IPS-15b (cell line): ENCODE data around the gene MRPL50.

Experiments used
- H3K27me3 ChIP-seq: one replicate; pipeline ENCODE4 v1.6.1; 2013; ENCODE audit warnings: low read length; ENCODE audit not compliant: control insufficient read depth, insufficient read depth
- H3K36me3 ChIP-seq: one replicate; pipeline ENCODE4 v1.6.1; 2013; ENCODE audit warnings: low read length; ENCODE audit not compliant: control insufficient read depth, insufficient read depth
- H3K4me1 ChIP-seq: one replicate; pipeline ENCODE4 v1.6.1; 2013; ENCODE audit warnings: mild to moderate bottlenecking, low read length; ENCODE audit not compliant: control insufficient read depth, insufficient read depth
- H3K4me3 ChIP-seq: one replicate; pipeline ENCODE4 v1.5.1; 2013; ENCODE audit warnings: low read depth, low read length
- H3K9ac ChIP-seq: one replicate; pipeline ENCODE4 v1.6.1; 2013; ENCODE audit warnings: low read depth, mild to moderate bottlenecking, low read length
- H3K9me3 ChIP-seq: one replicate; pipeline ENCODE4 v1.6.1; 2013; ENCODE audit warnings: mild to moderate bottlenecking, low read length; ENCODE audit not compliant: control insufficient read depth, insufficient read depth

MRPL50 gene

DNA sequence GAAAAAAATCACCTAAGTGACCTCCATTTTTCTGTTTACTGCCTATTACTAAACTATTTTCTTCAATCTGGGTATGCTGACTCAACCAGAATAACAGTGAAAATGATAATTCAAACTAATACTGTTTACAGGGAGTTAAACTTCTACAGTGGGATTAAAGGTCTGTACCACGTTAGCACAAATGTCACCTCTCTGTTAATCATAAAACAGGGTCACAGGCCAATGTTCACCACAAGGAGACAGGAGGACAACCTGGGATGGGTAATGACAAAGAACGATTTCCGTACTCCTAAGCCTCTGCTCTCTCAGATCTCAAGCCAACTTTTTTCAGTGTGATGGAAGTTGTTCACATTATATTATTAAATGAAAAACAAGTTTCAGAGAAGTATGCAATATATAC is 34.8 kb upstream of the MRPL50 start:
- no peaks in the 10 kb centered on the region for H3K9me3 ChIP-seq
- no peaks in the 10 kb centered on the region for H3K4me1 ChIP-seq
- no peaks in the 10 kb centered on the region for H3K27me3 ChIP-seq
- H3K4me3 ChIP-seq: no peak overlapping the region
- H3K9ac ChIP-seq: no peak overlapping the region
- no peaks in the 10 kb centered on the region for H3K36me3 ChIP-seq

DNA sequence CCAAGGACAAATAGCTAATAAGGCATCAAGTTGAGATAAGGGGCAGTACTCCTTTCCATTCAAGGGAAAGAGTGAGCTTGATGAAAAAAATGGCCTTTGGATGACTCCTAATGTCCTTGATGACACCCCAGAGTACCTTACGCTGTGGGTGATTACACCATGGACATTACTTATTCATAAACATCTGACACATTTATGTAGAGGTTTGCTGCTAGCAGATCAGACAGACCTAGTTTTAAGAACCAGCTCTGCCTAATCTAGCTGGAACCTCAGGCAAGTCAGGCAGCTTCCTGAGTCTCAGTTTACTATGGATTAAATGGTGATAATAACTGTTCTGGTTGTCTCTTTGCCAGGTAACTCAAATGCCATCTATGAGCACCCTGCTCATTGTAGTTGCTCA is 34.3 kb upstream of the MRPL50 start:
- no peaks in the 10 kb centered on the region for H3K9me3 ChIP-seq
- no peaks in the 10 kb centered on the region for H3K36me3 ChIP-seq
- H3K27me3 ChIP-seq: no peaks in the 10 kb centered on the region
- no peaks in the 10 kb centered on the region for H3K4me1 ChIP-seq
- no peak overlapping the region for H3K4me3 ChIP-seq
- no peak overlapping the region for H3K9ac ChIP-seq

DNA sequence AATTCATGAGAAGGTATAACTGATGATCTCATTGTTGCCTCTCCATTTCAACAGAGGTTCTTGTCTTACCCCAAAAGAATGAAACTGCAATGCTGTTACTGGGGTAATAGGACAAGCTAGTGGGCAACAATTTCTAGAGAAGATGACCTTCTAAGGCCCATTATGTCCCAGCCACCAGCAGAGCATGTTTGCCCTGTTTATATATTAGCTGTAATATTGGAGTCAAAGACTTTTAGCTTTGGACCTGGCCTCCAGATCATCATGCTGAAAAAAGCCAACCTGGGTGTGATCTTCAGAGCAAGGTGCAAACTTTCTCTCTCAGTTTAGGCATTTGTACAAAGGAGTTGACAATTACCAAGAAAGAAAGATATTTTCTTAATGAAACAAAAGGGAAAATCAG is 33.8 kb upstream of the MRPL50 start:
- no peaks in the 10 kb centered on the region for H3K36me3 ChIP-seq
- H3K4me3 ChIP-seq: no peak overlapping the region
- no peaks in the 10 kb centered on the region for H3K9me3 ChIP-seq
- H3K27me3 ChIP-seq: no peaks in the 10 kb centered on the region
- no peak overlapping the region for H3K9ac ChIP-seq
- H3K4me1 ChIP-seq: no peaks in the 10 kb centered on the region

DNA sequence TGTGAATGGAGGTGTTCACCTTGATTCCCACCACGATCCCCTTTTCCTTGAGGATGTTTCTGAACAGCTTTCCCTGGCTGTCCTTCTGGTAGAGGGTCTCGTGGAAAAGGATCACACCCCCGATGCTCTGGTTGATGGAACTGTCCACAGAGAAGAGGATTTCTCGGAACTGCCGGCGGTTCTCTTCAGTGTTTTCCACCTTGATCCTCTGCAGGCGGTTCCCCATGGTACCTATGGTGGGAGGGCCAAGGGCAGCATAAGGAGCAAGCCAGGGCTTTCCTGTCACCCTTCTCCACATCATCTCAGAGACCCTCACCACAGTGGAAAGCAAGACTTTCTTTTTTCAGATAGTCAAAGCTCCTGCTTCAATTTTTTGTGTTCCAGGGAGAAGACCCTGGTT is 31.3 kb upstream of the MRPL50 start:
- H3K36me3 ChIP-seq: no peaks in the 10 kb centered on the region
- H3K4me1 ChIP-seq: no peaks in the 10 kb centered on the region
- H3K27me3 ChIP-seq: no peaks in the 10 kb centered on the region
- no peak overlapping the region for H3K4me3 ChIP-seq
- H3K9me3 ChIP-seq: no peaks in the 10 kb centered on the region
- H3K9ac ChIP-seq: no peak overlapping the region

DNA sequence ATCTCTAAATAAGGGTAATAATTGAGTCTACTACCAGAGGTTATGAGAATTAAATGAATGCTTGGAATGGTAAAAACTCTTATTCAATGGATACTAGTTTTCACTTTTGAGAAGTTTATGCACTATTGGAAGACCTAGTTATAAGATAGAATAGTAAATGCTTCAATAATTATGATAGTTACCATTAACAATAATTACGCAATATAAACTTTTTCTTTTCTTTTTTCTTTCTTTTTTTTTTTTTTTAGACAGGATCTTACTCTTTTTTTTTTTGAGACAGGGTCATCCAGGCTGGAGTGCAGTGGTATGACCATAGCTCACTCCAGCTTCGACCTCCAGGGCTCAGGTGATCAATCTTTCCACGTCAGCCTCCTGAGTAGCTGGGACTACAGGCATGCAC is 30.5 kb upstream of the MRPL50 start:
- Histone ChIP-seq H3K9ac (no peak overlapping the region), H3K9me3 (no peaks in the 10 kb centered on the region), H3K4me3 (no peak overlapping the region), H3K4me1 (no peaks in the 10 kb centered on the region), H3K36me3 (no peaks in the 10 kb centered on the region), H3K27me3 (no peaks in the 10 kb centered on the region)

DNA sequence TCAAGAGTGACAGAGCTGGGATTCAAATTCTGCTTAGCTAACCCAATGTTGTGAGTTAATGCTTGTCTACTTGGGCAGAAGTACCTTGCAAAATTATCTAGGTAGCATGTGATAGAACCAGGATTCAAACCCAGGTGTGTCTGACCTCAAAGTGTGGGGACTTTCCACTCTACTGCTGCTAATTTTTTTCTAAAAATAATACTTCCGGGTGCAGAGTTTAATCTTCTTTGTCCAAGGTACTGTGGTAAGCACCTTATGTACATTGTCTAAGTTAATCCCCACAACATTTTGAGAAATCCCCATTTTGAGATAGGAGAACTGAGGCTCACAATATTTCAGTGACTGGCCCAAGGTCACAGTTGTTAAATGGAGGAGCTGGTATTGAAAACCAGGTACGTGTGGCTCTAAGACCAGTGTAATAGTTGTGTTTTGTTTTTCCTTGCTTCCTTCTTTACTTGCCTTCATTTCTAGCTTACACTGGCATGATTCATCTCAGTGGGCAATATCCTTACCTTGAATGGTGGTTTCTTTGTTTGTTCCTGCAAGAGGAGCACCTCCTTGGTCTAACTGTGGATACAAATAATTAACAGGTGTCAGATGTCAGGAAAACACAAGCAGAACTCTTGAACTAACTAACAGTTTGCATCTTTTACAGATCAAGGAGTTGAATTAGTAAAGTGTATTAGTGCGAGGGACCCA is 29.7 kb upstream of the MRPL50 start:
- Histone ChIP-seq H3K9me3 (no peaks in the 10 kb centered on the region), H3K27me3 (no peaks in the 10 kb centered on the region), H3K4me1 (no peaks in the 10 kb centered on the region), H3K4me3 (no peak overlapping the region), H3K9ac (no peak overlapping the region), H3K36me3 (no peaks in the 10 kb centered on the region)

DNA sequence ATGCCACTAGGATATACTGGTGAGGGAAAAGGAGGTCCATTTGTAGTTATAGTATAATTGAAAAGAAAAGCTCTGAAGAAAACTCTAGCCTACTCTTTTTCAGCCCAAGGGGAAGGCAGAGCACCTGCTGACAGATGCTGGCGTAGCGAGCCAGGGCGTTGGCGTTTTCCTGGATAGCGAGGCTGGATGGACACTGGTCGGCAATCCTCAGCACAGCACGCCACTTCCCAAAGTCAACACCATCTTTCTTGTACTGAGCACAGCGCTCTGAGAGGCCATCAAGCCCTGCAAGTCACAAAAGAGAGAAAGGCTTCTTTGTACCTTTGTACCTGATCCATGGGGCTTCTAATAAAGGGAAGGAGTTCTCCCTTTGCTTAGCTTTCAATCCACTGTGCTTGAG is 28.9 kb upstream of the MRPL50 start:
- Histone ChIP-seq H3K4me1 (peaks cover under 1% of the 10 kb centered on the region), H3K9ac (no peak overlapping the region), H3K4me3 (no peak overlapping the region)

DNA sequence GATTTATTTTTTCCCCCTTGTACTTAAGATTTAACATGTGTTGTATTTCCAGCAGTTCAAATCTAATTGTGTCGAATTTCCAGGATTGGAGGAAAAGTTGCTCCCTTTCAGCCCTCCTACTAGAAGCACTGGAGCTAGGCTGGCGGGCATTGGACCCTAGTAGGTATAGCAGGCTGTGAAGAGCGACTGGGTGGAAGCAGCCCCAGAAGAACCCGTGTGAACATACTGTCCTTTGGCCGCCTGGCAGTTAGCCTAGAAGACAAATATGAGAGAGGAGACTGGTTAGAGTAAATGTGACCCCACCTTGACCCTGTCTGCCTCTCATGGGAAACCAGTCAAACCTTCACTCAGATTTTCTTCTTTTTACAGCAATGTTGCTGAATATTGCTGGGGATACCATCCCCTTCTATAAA is 23.2 kb upstream of the MRPL50 start:
- no peaks in the 10 kb centered on the region for H3K27me3 ChIP-seq
- no peaks in the 10 kb centered on the region for H3K36me3 ChIP-seq
- H3K9me3 ChIP-seq: no peaks in the 10 kb centered on the region
- H3K9ac ChIP-seq: no peak overlapping the region
- H3K4me3 ChIP-seq: no peak overlapping the region
- peaks cover 3% of the 10 kb centered on the region for H3K4me1 ChIP-seq

More for the DNA sequence above, 28.9 kb upstream of the MRPL50 start:
- Histone ChIP-seq H3K27me3 (no peaks in the 10 kb centered on the region), H3K36me3 (no peaks in the 10 kb centered on the region), H3K9me3 (no peaks in the 10 kb centered on the region)

DNA sequence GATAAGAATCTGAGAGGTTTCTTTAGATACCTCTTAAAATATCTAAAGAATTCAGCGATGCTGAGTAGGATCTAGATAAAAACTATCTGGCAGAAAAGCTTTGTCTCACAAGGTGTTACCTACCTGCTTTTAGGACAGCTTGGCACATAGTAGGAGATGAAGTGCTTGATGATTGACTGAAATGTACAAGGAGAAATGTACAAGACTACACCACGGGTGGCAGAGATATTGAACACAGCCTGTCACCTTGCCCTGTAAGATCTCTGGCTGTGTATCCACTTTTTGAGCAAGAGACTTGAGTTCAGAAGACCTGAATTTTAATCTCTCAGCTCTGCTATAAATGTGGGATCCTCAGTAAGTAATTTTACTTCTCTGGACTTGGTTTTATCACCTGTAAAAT is 21.4 kb upstream of the MRPL50 start:
- no peak overlapping the region for H3K4me3 ChIP-seq
- H3K9me3 ChIP-seq: no peaks in the 10 kb centered on the region
- peaks cover 3% of the 10 kb centered on the region for H3K4me1 ChIP-seq
- H3K9ac ChIP-seq: no peak overlapping the region
- H3K27me3 ChIP-seq: no peaks in the 10 kb centered on the region
- no peaks in the 10 kb centered on the region for H3K36me3 ChIP-seq

DNA sequence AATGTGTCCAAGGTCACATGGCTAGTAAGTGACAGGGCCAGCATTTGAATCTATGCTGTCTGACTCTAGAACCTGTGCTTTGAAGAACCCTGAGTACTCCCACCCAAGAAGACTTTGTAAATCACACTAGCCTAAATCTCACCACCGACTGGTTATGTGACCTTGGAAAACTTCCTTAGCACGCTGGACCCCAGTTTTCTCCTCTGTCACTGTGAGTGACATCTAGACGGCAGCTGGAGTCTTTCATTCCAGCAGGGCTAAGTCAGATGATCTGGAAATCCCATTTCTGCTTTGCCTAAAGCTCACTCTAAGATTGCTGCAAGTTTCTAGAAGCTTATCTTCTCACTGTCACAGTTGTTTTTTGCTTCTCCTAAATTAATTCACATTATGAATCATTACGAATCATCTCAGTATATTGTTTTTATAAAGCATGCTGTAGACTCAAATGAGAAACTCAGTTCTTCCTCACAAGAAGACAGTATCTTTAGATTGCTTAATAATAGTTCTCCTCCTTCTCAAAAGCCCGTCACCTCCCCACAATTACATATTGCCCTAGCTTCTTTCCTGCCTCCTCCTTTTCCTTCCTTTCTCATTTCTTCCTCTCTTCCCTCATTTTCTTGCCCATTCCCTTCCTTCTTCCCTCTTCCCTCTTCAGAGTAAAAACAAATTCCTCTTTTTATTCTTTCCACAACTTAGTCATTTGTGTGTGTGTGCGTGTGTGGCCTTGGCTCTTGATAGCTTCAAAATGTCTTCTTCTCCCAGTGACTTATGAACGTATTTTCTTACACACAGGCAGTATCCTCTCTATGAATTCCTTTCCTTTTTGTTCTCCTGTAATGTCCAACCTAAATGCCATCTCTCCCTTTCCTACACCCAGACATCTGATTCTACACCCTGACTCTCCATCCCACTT is 20.4 kb upstream of the MRPL50 start:
- Histone ChIP-seq H3K9ac (no peak overlapping the region), H3K36me3 (no peaks in the 10 kb centered on the region), H3K4me1 (peaks cover 3% of the 10 kb centered on the region), H3K27me3 (no peaks in the 10 kb centered on the region), H3K9me3 (no peaks in the 10 kb centered on the region), H3K4me3 (no peak overlapping the region)

DNA sequence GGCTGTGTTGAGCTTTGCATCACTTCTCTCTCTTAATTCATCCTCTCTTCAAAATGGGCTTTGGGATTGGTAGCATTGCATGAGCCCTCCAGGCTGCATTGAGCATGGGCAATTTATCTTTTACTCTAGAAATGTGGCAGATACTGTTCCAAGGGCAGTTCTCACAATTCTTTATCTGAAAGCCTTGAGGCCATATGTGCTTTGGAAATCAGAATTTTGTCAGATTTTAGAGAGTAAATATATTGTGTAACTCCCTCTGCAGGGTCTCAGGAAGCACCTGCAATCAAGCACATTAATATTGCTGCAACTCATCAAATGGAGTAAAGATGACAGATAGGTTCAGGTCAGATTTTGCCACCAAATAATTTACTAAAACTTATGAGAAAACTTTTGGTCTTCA is 19.6 kb upstream of the MRPL50 start:
- H3K4me3 ChIP-seq: no peak overlapping the region
- H3K9ac ChIP-seq: no peak overlapping the region
- no peaks in the 10 kb centered on the region for H3K9me3 ChIP-seq
- no peaks in the 10 kb centered on the region for H3K27me3 ChIP-seq
- H3K4me1 ChIP-seq: peaks cover 3% of the 10 kb centered on the region
- no peaks in the 10 kb centered on the region for H3K36me3 ChIP-seq

DNA sequence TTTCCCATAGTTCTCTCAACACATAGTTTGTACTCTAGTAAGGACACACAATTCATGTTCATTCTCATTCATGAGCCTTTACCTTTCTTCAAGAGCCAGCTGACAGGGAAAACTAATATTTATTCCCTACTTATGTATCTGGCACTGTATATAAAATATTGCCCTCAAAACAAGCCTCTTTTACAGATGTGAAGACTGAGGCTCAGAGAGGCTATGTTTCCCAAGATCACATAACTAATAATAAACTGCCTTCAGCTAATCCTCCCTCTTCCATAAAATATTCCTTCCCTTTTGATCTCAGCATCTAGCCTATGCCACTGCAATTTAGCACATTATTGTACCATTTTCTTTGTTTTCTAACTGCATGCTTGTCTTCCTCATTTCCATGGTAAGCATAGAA is 19.0 kb upstream of the MRPL50 start:
- Histone ChIP-seq H3K9ac (no peak overlapping the region), H3K4me1 (peaks cover 3% of the 10 kb centered on the region), H3K9me3 (no peaks in the 10 kb centered on the region), H3K36me3 (no peaks in the 10 kb centered on the region), H3K27me3 (no peaks in the 10 kb centered on the region), H3K4me3 (no peak overlapping the region)
